ENCODE measurements around the gene ABAT. TPM values are rescaled to one million over a fixed set of nuclear protein-coding genes. Genes with fewer than 3 reads are reported as not detected.

ABAT gene
- 10 to 100 TPM in 1 of 2 donors, 1 to 10 TPM in 1; 4.8 to 10.4 TPM for total RNA-seq

- H3K4me3 Mint-ChIP-seq, result peak within 1 kb of the TSS; percentile 88
- H3K36me3 Mint-ChIP-seq (ENCODE audit: low read depth), result peaks cover 7% of the 10 kb centered on the region
- no peaks in the 10 kb centered on the region for H3K9me3 Mint-ChIP-seq
- peaks cover 10% of the 10 kb centered on the region for H3K4me1 Mint-ChIP-seq
- peak within 1 kb of the TSS; percentile 87 for H3K27ac Mint-ChIP-seq
- no peaks in the 10 kb centered on the region for H3K27me3 Mint-ChIP-seq
- peak; percentile 99 for ATAC-seq (replicated peaks)
Measured at GRCh38 chr16:8674413-8675022, at the start of gene ABAT. TSS of gene ABAT (plus strand) at chr16:8674617. CDS start at chr16:8735740, 61,123 bp downstream.

- H3K4me3 Mint-ChIP-seq, result no peak overlapping the region
- H3K27me3 Mint-ChIP-seq, result no peaks in the 10 kb centered on the region
- H3K4me1 Mint-ChIP-seq, result no peaks in the 10 kb centered on the region
Measured at GRCh38 chr16:8625491-8626087, 48.8 kb upstream of the ABAT start.

GRCh38 chr16:8626946-8627345 is 47.5 kb upstream of the ABAT start:
- Mint-ChIP-seq H3K27ac (no peak overlapping the region), H3K9me3 (no peaks in the 10 kb centered on the region), H3K4me3 (no peak overlapping the region), H3K27me3 (no peaks in the 10 kb centered on the region), H3K36me3 (ENCODE audit: low read depth) (peaks cover 78% of the 10 kb centered on the region), H3K4me1 (no peaks in the 10 kb centered on the region)
- no peak for ATAC-seq (replicated peaks)

More at GRCh38 chr16:8625491-8626087, 48.8 kb upstream of the ABAT start:
- H3K27ac Mint-ChIP-seq, result no peak overlapping the region
- ATAC-seq (replicated peaks), result no peak
- no peaks in the 10 kb centered on the region for H3K9me3 Mint-ChIP-seq
- peaks cover 65% of the 10 kb centered on the region for H3K36me3 Mint-ChIP-seq (ENCODE audit: low read depth)

- Mint-ChIP-seq H3K27ac (no peak overlapping the region), H3K36me3 (ENCODE audit: low read depth) (peaks cover 83% of the 10 kb centered on the region), H3K27me3 (no peaks in the 10 kb centered on the region), H3K4me3 (no peak overlapping the region), H3K9me3 (no peaks in the 10 kb centered on the region), H3K4me1 (no peaks in the 10 kb centered on the region)
- no peak for ATAC-seq (replicated peaks)
Measured at GRCh38 chr16:8627456-8627855, 47.0 kb upstream of the ABAT start.

- Mint-ChIP-seq H3K36me3 (ENCODE audit: low read depth) (peaks cover 100% of the 10 kb centered on the region), H3K4me1 (no peaks in the 10 kb centered on the region), H3K9me3 (no peaks in the 10 kb centered on the region), H3K4me3 (no peak overlapping the region), H3K27me3 (no peaks in the 10 kb centered on the region), H3K27ac (no peak overlapping the region)
- no peak for ATAC-seq (replicated peaks)
Measured at GRCh38 chr16:8628981-8629725, 45.3 kb upstream of the ABAT start.

- Mint-ChIP-seq H3K36me3 (ENCODE audit: low read depth) (peaks cover 97% of the 10 kb centered on the region), H3K4me1 (no peaks in the 10 kb centered on the region), H3K4me3 (no peak overlapping the region), H3K9me3 (no peaks in the 10 kb centered on the region), H3K27ac (no peak overlapping the region), H3K27me3 (no peaks in the 10 kb centered on the region)
- no peak for ATAC-seq (replicated peaks)
Measured at GRCh38 chr16:8630255-8630953, 44.0 kb upstream of the ABAT start.

- Mint-ChIP-seq H3K27ac (no peak overlapping the region), H3K27me3 (no peaks in the 10 kb centered on the region), H3K36me3 (ENCODE audit: low read depth) (peaks cover 97% of the 10 kb centered on the region), H3K9me3 (no peaks in the 10 kb centered on the region), H3K4me1 (no peaks in the 10 kb centered on the region), H3K4me3 (no peak overlapping the region)
- ATAC-seq (replicated peaks), result no peak
Measured at GRCh38 chr16:8631373-8631772, 43.0 kb upstream of the ABAT start.

- peaks cover 97% of the 10 kb centered on the region for H3K36me3 Mint-ChIP-seq (ENCODE audit: low read depth)
- H3K4me3 Mint-ChIP-seq, result no peak overlapping the region
- H3K27me3 Mint-ChIP-seq, result no peaks in the 10 kb centered on the region
- H3K9me3 Mint-ChIP-seq, result no peaks in the 10 kb centered on the region
- peak overlapping the region; percentile 42 for H3K27ac Mint-ChIP-seq
- no peaks in the 10 kb centered on the region for H3K4me1 Mint-ChIP-seq
- no peak for ATAC-seq (replicated peaks)
Measured at GRCh38 chr16:8631818-8632465, 42.5 kb upstream of the ABAT start.

GRCh38 chr16:8632675-8633182 is 41.7 kb upstream of the ABAT start:
- no peak for ATAC-seq (replicated peaks)
- Mint-ChIP-seq H3K4me1 (no peaks in the 10 kb centered on the region), H3K36me3 (ENCODE audit: low read depth) (peaks cover 96% of the 10 kb centered on the region), H3K27ac (peak overlapping the region; percentile 42), H3K4me3 (no peak overlapping the region), H3K27me3 (no peaks in the 10 kb centered on the region), H3K9me3 (no peaks in the 10 kb centered on the region)

GRCh38 chr16:8634991-8635736 is 39.3 kb upstream of the ABAT start:
- Mint-ChIP-seq H3K4me1 (no peaks in the 10 kb centered on the region), H3K27me3 (no peaks in the 10 kb centered on the region), H3K4me3 (no peak overlapping the region), H3K27ac (no peak overlapping the region), H3K9me3 (no peaks in the 10 kb centered on the region), H3K36me3 (ENCODE audit: low read depth) (peaks cover 94% of the 10 kb centered on the region)
- no peak for ATAC-seq (replicated peaks)

- H3K4me1 Mint-ChIP-seq, result peaks cover 15% of the 10 kb centered on the region
- ATAC-seq (replicated peaks), result no peak
- no peak overlapping the region for H3K4me3 Mint-ChIP-seq
- H3K27me3 Mint-ChIP-seq, result no peaks in the 10 kb centered on the region
- no peaks in the 10 kb centered on the region for H3K9me3 Mint-ChIP-seq
- peaks cover 97% of the 10 kb centered on the region for H3K36me3 Mint-ChIP-seq (ENCODE audit: low read depth)
- no peak overlapping the region for H3K27ac Mint-ChIP-seq
Measured at GRCh38 chr16:8639694-8640093, 34.7 kb upstream of the ABAT start.

- H3K4me1 Mint-ChIP-seq, result peaks cover 17% of the 10 kb centered on the region
- no peak overlapping the region for H3K27ac Mint-ChIP-seq
- no peak overlapping the region for H3K4me3 Mint-ChIP-seq
- ATAC-seq (replicated peaks), result no peak
- H3K36me3 Mint-ChIP-seq (ENCODE audit: low read depth), result peaks cover 97% of the 10 kb centered on the region
- no peaks in the 10 kb centered on the region for H3K9me3 Mint-ChIP-seq
- no peaks in the 10 kb centered on the region for H3K27me3 Mint-ChIP-seq
Measured at GRCh38 chr16:8641671-8642070, 32.7 kb upstream of the ABAT start.

- H3K27ac Mint-ChIP-seq, result no peak overlapping the region
- H3K9me3 Mint-ChIP-seq, result no peaks in the 10 kb centered on the region
- ATAC-seq (replicated peaks), result no peak
Measured at GRCh38 chr16:8642146-8642545, 32.3 kb upstream of the ABAT start.

More at GRCh38 chr16:8642146-8642545, 32.3 kb upstream of the ABAT start:
- Mint-ChIP-seq H3K36me3 (ENCODE audit: low read depth) (peaks cover 97% of the 10 kb centered on the region), H3K4me3 (no peak overlapping the region), H3K4me1 (peaks cover 17% of the 10 kb centered on the region), H3K27me3 (no peaks in the 10 kb centered on the region)

Measured in activated T-helper 17 cell treated with anti-CD3 and anti-CD28 coated beads, Interleukin-2, amount 50 U/mL, for 72 hours (primary cell).